ENCODE measurements around the gene COL19A1. TPM values are rescaled to one million over a fixed set of nuclear protein-coding genes. Genes with fewer than 3 reads are reported as not detected.

COL19A1 gene
- total and polyA plus RNA-seq, 9 of the 15 experiments (the other 6 are each of a cell fraction or from before 2014, with no cell fraction given), result not detected

GRCh38 chr6:69866770-69867638 lies 648 bp downstream of the COL19A1 start (continued):
- no peak for TF ChIP-seq U2AF2 (optimal IDR thresholded peaks at IDR 0.05; ENCODE audit: low read depth, low read length)
- no peak for TF ChIP-seq ZNF280A (IDR thresholded peaks at IDR 0.05; ENCODE audit: low read depth, partially characterized antibody)
- TF ChIP-seq ZNF79 (CRISPR knock-in tag; IDR thresholded peaks at IDR 0.05; ENCODE audit: low read depth), result no peak
- peak; percentile 45; the same call in 1 of the 2 replicates for TF ChIP-seq SMAD4 (CRISPR knock-in tag; conservative IDR thresholded peaks at IDR 0.05)
- TF ChIP-seq FOXO4 (CRISPR knock-in tag; IDR thresholded peaks at IDR 0.05), result no peak
- TF ChIP-seq FOXK1 (CRISPR knock-in tag; IDR thresholded peaks at IDR 0.05; ENCODE audit: borderline replicate concordance), result no peak
- TF ChIP-seq SFPQ (IDR thresholded peaks at IDR 0.05; ENCODE audit: low read depth, low read length), result no peak
- TF ChIP-seq ESRRB (CRISPR knock-in tag; IDR thresholded peaks at IDR 0.05; ENCODE audit: borderline replicate concordance), result no peak
- TF ChIP-seq CC2D1A (IDR thresholded peaks at IDR 0.05), result no peak
- peak; percentile 94 for TF ChIP-seq ZBTB1 (CRISPR knock-in tag; IDR thresholded peaks at IDR 0.05; ENCODE audit: borderline replicate concordance, low read depth)
- TF ChIP-seq HNRNPLL (IDR thresholded peaks at IDR 0.05; ENCODE audit: low read depth, low read length, poor library complexity, severe bottlenecking), result peak; percentile 73
- no peak for TF ChIP-seq GTF2A2 (tag; IDR thresholded peaks at IDR 0.05)
- TF ChIP-seq NRF1 (conservative IDR thresholded peaks at IDR 0.05 in 1 of 2, IDR thresholded peaks at IDR 0.05 in 1 of 2), result peak; percentile 57 to 67; a peak in 3 of 4 replicates
- TF ChIP-seq CTBP1 (IDR thresholded peaks at IDR 0.05; ENCODE audit: borderline replicate concordance), result peak; percentile 45
- no peak for TF ChIP-seq ZNF224 (CRISPR knock-in tag; IDR thresholded peaks at IDR 0.05)
- no peak for TF ChIP-seq MNT (conservative IDR thresholded peaks at IDR 0.05)
- TF ChIP-seq XRCC4 (IDR thresholded peaks at IDR 0.05; ENCODE audit: extremely low read depth, insufficient read depth, insufficient read length), result no peak
- no peak for TF ChIP-seq NCOA6 (IDR thresholded peaks at IDR 0.05)
- TF ChIP-seq RUNX1 (IDR thresholded peaks at IDR 0.05; ENCODE audit: low read depth), result no peak
